Upper lobe of left lung (tissue), 4 donors: ENCODE data around the gene RNF144B.

Source experiments
- EP300 ChIP-seq, 4 donors: sonication (generic); formaldehyde crosslinking; IDR thresholded peaks; one replicate each; pipeline ENCODE4 v1.5.1; 2017; ENCODE audit warnings: antibody characterized with exemption in 4 of 4, control low read depth in 2 of 4
- POLR2A ChIP-seq, 4 donors: fragments of 450-650 bp; IDR thresholded peaks; one replicate each; pipeline ENCODE4 v1.5.1; 2016 to 2017; ENCODE audit warnings: antibody characterized with exemption in 4 of 4, mild to moderate bottlenecking in 2 of 4
- POLR2AphosphoS5 ChIP-seq, 2 donors: sonication (generic); formaldehyde crosslinking; IDR thresholded peaks; one replicate each; pipeline ENCODE4 v1.5.1; 2017; ENCODE audit warnings: antibody characterized with exemption in 2 of 2
- TF ChIP-seq, protein P1 (sequence below), 6 experiments: fragments of 450-650 bp in 4 of 6; fragments of 200-600 bp in 2 of 6; sonication (generic) in 2 of 6; IDR thresholded peaks; one replicate each; pipeline ENCODE4 v1.5.1; 2016 to 2019; ENCODE audit warnings: antibody characterized with exemption in 6 of 6

DNA sequence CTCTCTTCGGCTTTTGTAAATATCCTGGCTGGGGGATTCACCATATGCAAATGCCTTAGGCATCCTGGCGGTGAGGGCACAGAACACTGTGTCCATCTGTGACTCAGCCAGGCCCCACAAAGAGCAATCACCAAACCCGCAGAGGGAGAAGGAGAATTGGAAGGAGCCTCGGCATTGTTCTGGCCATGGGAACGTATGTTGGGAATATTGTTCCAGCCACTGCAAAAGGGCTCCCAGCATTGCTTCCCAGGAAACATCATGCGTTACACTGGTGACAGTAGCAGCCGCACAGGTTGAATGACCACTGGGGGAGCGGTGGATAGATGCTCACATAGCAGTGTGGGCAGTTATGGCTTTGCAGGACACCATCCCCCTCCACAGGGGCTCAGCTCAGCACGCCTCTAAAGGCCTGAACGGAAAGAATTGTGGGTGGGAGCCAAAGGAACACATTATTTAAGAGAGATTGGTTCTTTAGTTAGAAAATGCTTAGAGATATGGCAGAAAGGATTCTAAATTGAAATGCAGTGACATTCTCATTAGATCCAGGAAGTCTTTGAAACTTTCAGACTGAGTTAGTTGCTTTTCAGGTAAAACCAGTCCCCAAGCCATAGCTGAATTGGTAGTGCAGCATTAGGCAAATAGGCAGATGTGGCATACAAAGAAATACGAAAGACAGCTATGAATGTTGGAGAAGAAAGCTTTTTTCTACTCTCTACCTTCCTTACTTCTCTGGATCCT is 104.3 kb downstream of the RNF144B start:
- TF ChIP-seq, protein P1, sequence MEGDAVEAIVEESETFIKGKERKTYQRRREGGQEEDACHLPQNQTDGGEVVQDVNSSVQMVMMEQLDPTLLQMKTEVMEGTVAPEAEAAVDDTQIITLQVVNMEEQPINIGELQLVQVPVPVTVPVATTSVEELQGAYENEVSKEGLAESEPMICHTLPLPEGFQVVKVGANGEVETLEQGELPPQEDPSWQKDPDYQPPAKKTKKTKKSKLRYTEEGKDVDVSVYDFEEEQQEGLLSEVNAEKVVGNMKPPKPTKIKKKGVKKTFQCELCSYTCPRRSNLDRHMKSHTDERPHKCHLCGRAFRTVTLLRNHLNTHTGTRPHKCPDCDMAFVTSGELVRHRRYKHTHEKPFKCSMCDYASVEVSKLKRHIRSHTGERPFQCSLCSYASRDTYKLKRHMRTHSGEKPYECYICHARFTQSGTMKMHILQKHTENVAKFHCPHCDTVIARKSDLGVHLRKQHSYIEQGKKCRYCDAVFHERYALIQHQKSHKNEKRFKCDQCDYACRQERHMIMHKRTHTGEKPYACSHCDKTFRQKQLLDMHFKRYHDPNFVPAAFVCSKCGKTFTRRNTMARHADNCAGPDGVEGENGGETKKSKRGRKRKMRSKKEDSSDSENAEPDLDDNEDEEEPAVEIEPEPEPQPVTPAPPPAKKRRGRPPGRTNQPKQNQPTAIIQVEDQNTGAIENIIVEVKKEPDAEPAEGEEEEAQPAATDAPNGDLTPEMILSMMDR (IDR thresholded peaks at IDR 0.05): peak in 1 of 6 experiments; percentile 13
- no peak for TF ChIP-seq POLR2A (IDR thresholded peaks at IDR 0.05)
- no peak for TF ChIP-seq POLR2AphosphoS5 (IDR thresholded peaks at IDR 0.05)
- no peak for TF ChIP-seq EP300 (IDR thresholded peaks at IDR 0.05)
